NCI-H2107 (cell line): ENCODE measurements around the gene BIN1.

Source experiments
- DNase-seq: peaks from one replicate; lab custom pipeline; 2025; lab: John Stamatoyannopoulos, UW

BIN1 gene

GRCh38 chr2:127020536-127020935 is 86.4 kb downstream of the BIN1 start:
- DNase-seq = no peak

- no peak for DNase-seq
These were observed 89.4 kb downstream of the BIN1 start for GRCh38 chr2:127017548-127017947.

- no peak for DNase-seq
These were observed 90.6 kb downstream of the BIN1 start for GRCh38 chr2:127016329-127016728.

- DNase-seq = no peak
These were observed 91.6 kb downstream of the BIN1 start for GRCh38 chr2:127015106-127015910.

- DNase-seq = no peak
These were observed 92.3 kb downstream of the BIN1 start for GRCh38 chr2:127014630-127015029.

GRCh38 chr2:127014224-127014623 is 92.7 kb downstream of the BIN1 start:
- DNase-seq = no peak

- no peak for DNase-seq
These were observed 94.1 kb downstream of the BIN1 start for GRCh38 chr2:127012868-127013267.

GRCh38 chr2:127012215-127012614 is 94.7 kb downstream of the BIN1 start:
- no peak for DNase-seq

- no peak for DNase-seq
These were observed 95.2 kb downstream of the BIN1 start for GRCh38 chr2:127011796-127012195.

- DNase-seq = no peak
These were observed 95.7 kb downstream of the BIN1 start for GRCh38 chr2:127011231-127011661.

GRCh38 chr2:127008265-127009015 is 98.5 kb downstream of the BIN1 start:
- DNase-seq = no peak

- no peak for DNase-seq
These were observed 99.3 kb downstream of the BIN1 start for GRCh38 chr2:127007652-127008051.

GRCh38 chr2:127006962-127007361 is 100.0 kb downstream of the BIN1 start:
- DNase-seq = no peak

- no peak for DNase-seq
These were observed 101.9 kb downstream of the BIN1 start for GRCh38 chr2:127004893-127005600.

- no peak for DNase-seq
These were observed 103.7 kb downstream of the BIN1 start for GRCh38 chr2:127003070-127003800.

- DNase-seq = no peak
These were observed 105.2 kb downstream of the BIN1 start for GRCh38 chr2:127001751-127002150.

- no peak for DNase-seq
These were observed 106.0 kb downstream of the BIN1 start for GRCh38 chr2:127000937-127001336.

GRCh38 chr2:127000194-127000593 is 106.8 kb downstream of the BIN1 start:
- DNase-seq = no peak

GRCh38 chr2:126999106-126999756 is 107.7 kb downstream of the BIN1 start:
- no peak for DNase-seq

- DNase-seq = no peak
These were observed 108.5 kb downstream of the BIN1 start for GRCh38 chr2:126998486-126998885.
